CD4-positive, alpha-beta memory T cell (primary cell): Measurements from ENCODE around the gene FLYWCH2. TPM values are rescaled to one million over a fixed set of nuclear protein-coding genes. Genes with fewer than 3 reads are reported as not detected.
"Not testable (repeated sequence)": the region's sequence is repeated elsewhere in the genome, so short reads cannot be mapped to it uniquely, and the experiment has no call there.

Experiments used
- CTCF ChIA-PET: fragments of 350-600 bp; sonication (Branson Sonifier 250); formaldehyde crosslinking; loops from one replicate; lab custom pipeline; 2021; ENCODE audit warnings: inconsistent platforms; ENCODE audit not compliant: partially characterized antibody; lab: Charles Lee
- POLR2A ChIA-PET: fragments of 350-600 bp; sonication (Branson Sonifier 250); formaldehyde crosslinking; loops from one replicate; lab custom pipeline; 2021; ENCODE audit not compliant: partially characterized antibody; lab: Charles Lee
- DNase-seq, 5 donors: peaks; one replicate each; pipeline versions ENCODE4 v3.0.0 to v3.0.0-alpha.2; 2020 to 2022; ENCODE audit warnings: mixed read lengths in 1 of 5
- H3K27ac ChIP-seq: one replicate; pipeline ENCODE4 v1.7.0; 2013; ENCODE audit warnings: low read depth, low read length
- H3K27me3 ChIP-seq: 2 replicates; pipeline ENCODE4 v1.7.0; 2013; ENCODE audit warnings: mild to moderate bottlenecking, low read length, moderate library complexity; ENCODE audit not compliant: insufficient read depth
- H3K36me3 ChIP-seq: 2 replicates; pipeline ENCODE4 v1.7.0; 2013; ENCODE audit warnings: mild to moderate bottlenecking, low read length, moderate library complexity; ENCODE audit not compliant: insufficient read depth
- H3K4me1 ChIP-seq: 2 replicates; pipeline ENCODE4 v1.7.0; 2013; ENCODE audit warnings: mild to moderate bottlenecking, low read length, moderate library complexity; ENCODE audit not compliant: insufficient read depth
- H3K4me3 ChIP-seq, 2 donors: one replicate each; pipeline ENCODE4 v1.7.0; 2013; ENCODE audit warnings: low read length in 2 of 2, mild to moderate bottlenecking in 1 of 2
- H3K9me3 ChIP-seq, 2 donors: one replicate each; pipeline ENCODE4 v1.7.0; 2013; ENCODE audit warnings: low read length in 2 of 2, control low read depth in 1 of 2; ENCODE audit not compliant: control insufficient read depth in 1 of 2
- H3K27ac Mint-ChIP-seq, 7 donors: one replicate each; pipeline ENCODE4 v1.8.0; 2020 to 2021; ENCODE audit warnings: mixed read lengths in 7 of 7, mild to moderate bottlenecking in 6 of 7, inconsistent platforms in 3 of 7, moderate library complexity in 3 of 7
- H3K27me3 Mint-ChIP-seq, 2 donors: one replicate each; pipeline ENCODE4 v1.8.0; 2020 to 2021; ENCODE audit warnings: mixed read lengths in 2 of 2
- H3K36me3 Mint-ChIP-seq, 2 donors: one replicate each; pipeline ENCODE4 v1.8.0; 2020 to 2021; ENCODE audit warnings: mixed read lengths in 2 of 2, inconsistent platforms in 1 of 2, mild to moderate bottlenecking in 1 of 2
- H3K4me1 Mint-ChIP-seq, 4 donors: one replicate each; pipeline ENCODE4 v1.8.0; 2020 to 2021; ENCODE audit warnings: mixed read lengths in 4 of 4, mild to moderate bottlenecking in 1 of 4
- H3K4me3 Mint-ChIP-seq, 8 donors: one replicate each; pipeline ENCODE4 v1.8.0; 2020 to 2021; ENCODE audit warnings: mixed read lengths in 8 of 8, mild to moderate bottlenecking in 7 of 8, moderate library complexity in 6 of 8, inconsistent platforms in 3 of 8
- H3K9me3 Mint-ChIP-seq, 8 donors: one replicate each; pipeline ENCODE4 v1.8.0; 2020 to 2021; ENCODE audit warnings: mixed read lengths in 8 of 8, mild to moderate bottlenecking in 5 of 8, inconsistent platforms in 3 of 8, moderate library complexity in 1 of 8
- intact Hi-C: fragments of 100-400 bp; cut with micrococcal nuclease; formaldehyde crosslinking; loops from one replicate; pipeline ENCODE4 v1.15.1; 2023
- polyA plus RNA-seq, 2 donors: library from polyadenylated mRNA; unstranded; fragments of 300-500 nt; fragmentation: Illumina TruSeq; gene quantifications; one replicate each; pipeline ENCODE4 v1.2.3, GENCODE V29; 2021
- total RNA-seq, 2 experiments: library from RNA; stranded (reverse); gene quantifications; one replicate each; pipeline ENCODE4 v1.2.3, GENCODE V29; 2021

Gene FLYWCH2
- total and polyA plus RNA-seq, 4 experiments from 2014 or later = 21.1 to 27.1 (median 23.7) TPM

- Mint-ChIP-seq H3K4me3 (no peak overlapping the region), H3K27ac (peak overlapping the region; percentile 0 to 90 (median 63)), H3K4me1 (peaks cover 7 to 21% (median 17%) of the 10 kb centered on the region in 4 donors), H3K9me3 (no peaks in the 10 kb centered on the region), H3K36me3 (peaks cover 16 to 21% of the 10 kb centered on the region in 2 donors), H3K27me3 (no peaks in the 10 kb centered on the region)
- no peak for DNase-seq
- CTCF ChIA-PET = interaction anchor here (0.8 to 3.2 kb wide), 21 partner anchors 9 to 125 kb away, joined by 3 to 29 read pairs (median 4); partner anchors contain the start of genes FLYWCH1 and FLYWCH2
- Histone ChIP-seq H3K4me1 (peaks cover 12% of the 10 kb centered on the region), H3K27ac (no peak overlapping the region), H3K4me3 (no peak overlapping the region), H3K9me3 (no peaks in the 10 kb centered on the region), H3K27me3 (no peaks in the 10 kb centered on the region), H3K36me3 (peaks cover 8% of the 10 kb centered on the region)
- POLR2A ChIA-PET = interaction anchor here (1.1 to 3.1 kb wide), 3 partner anchors 14 to 43 kb away, joined by 5 to 14 read pairs (median 13); partner anchors contain the start of genes FLYWCH1 and FLYWCH2
- intact Hi-C loops = loop anchor here (2.0 kb wide), 2 partner anchors 21 to 51 kb away; no protein-coding TSS in a partner anchor
These were observed 43.1 kb downstream of the FLYWCH2 start for GRCh38 chr16:2925951-2926649.

- H3K27ac Mint-ChIP-seq = peak overlapping the region; percentile 0 to 90 (median 53)
- CTCF ChIA-PET = interaction anchor here (0.8 to 3.2 kb wide), 24 partner anchors 9 to 1290 kb away, joined by 3 to 29 read pairs (median 4); partner anchors contain the start of genes FLYWCH1 and FLYWCH2
- Histone ChIP-seq H3K36me3 (peaks cover 8% of the 10 kb centered on the region), H3K4me3 (no peak overlapping the region), H3K4me1 (peaks cover 12% of the 10 kb centered on the region), H3K27ac (no peak overlapping the region), H3K27me3 (no peaks in the 10 kb centered on the region), H3K9me3 (no peaks in the 10 kb centered on the region)
- no peak for DNase-seq
- POLR2A ChIA-PET = interaction anchor here (1.2 to 3.1 kb wide), 3 partner anchors 15 to 43 kb away, joined by 5 to 14 read pairs (median 13); partner anchors contain the start of genes FLYWCH1 and FLYWCH2
- H3K27me3 Mint-ChIP-seq = no peaks in the 10 kb centered on the region
- peak overlapping the region in 5 of 8 donors; percentile 13 to 56 (median 36) for H3K4me3 Mint-ChIP-seq
- intact Hi-C loops = loop anchor here (2.0 kb wide), 2 partner anchors 22 to 52 kb away; no protein-coding TSS in a partner anchor
- H3K4me1 Mint-ChIP-seq = peaks cover 7 to 21% (median 17%) of the 10 kb centered on the region in 4 donors
- peaks cover 16 to 22% of the 10 kb centered on the region in 2 donors for H3K36me3 Mint-ChIP-seq
- no peaks in the 10 kb centered on the region for H3K9me3 Mint-ChIP-seq
These were observed 43.6 kb downstream of the FLYWCH2 start for GRCh38 chr16:2926650-2926999.

- Histone ChIP-seq H3K9me3 (no peaks in the 10 kb centered on the region), H3K36me3 (peaks cover 8% of the 10 kb centered on the region), H3K27me3 (no peaks in the 10 kb centered on the region), H3K4me3 (no peak overlapping the region), H3K27ac (no peak overlapping the region), H3K4me1 (peaks cover 12% of the 10 kb centered on the region)
- H3K4me3 Mint-ChIP-seq = peak overlapping the region in 5 of 8 donors; percentile 13 to 56 (median 36)
- peak overlapping the region; percentile 0 to 90 (median 53) for H3K27ac Mint-ChIP-seq
- ChIA-PET CTCF (interaction anchor here (0.5 to 3.2 kb wide), 26 partner anchors 9 to 1290 kb away, joined by 3 to 29 read pairs (median 4); partner anchors contain the start of genes FLYWCH1 and FLYWCH2), POLR2A (interaction anchor here (0.9 to 3.1 kb wide), 4 partner anchors 15 to 55 kb away, joined by 3 to 14 read pairs (median 9); partner anchors contain the start of genes FLYWCH1 and FLYWCH2)
- H3K4me1 Mint-ChIP-seq = peaks cover 7 to 21% (median 15%) of the 10 kb centered on the region in 4 donors
- intact Hi-C loops = loop anchor here (2.0 kb wide), 2 partner anchors 22 to 52 kb away; no protein-coding TSS in a partner anchor
- peaks cover 12 to 19% of the 10 kb centered on the region in 2 donors for H3K36me3 Mint-ChIP-seq
- H3K27me3 Mint-ChIP-seq = no peaks in the 10 kb centered on the region
- H3K9me3 Mint-ChIP-seq = no peaks in the 10 kb centered on the region
- DNase-seq = peak; percentile 85 to 89 (median 87)
These were observed 44.1 kb downstream of the FLYWCH2 start for GRCh38 chr16:2927010-2927646.

GRCh38 chr16:2928151-2928550 is 45.1 kb downstream of the FLYWCH2 start:
- H3K4me1 Mint-ChIP-seq = peaks cover 7 to 21% (median 11%) of the 10 kb centered on the region in 4 donors
- H3K4me1 ChIP-seq = peaks cover 12% of the 10 kb centered on the region
- CTCF ChIA-PET = interaction anchor here (1.1 to 2.2 kb wide), 3 partner anchors 11 to 54 kb away, joined by 5 to 22 read pairs (median 6); no protein-coding TSS in a partner anchor
- intact Hi-C loops, H3K9me3 ChIP-seq, DNase-seq, H3K27ac ChIP-seq, H3K27me3 ChIP-seq, H3K4me3 ChIP-seq, H3K9me3 Mint-ChIP-seq, H3K27me3 Mint-ChIP-seq, H3K4me3 Mint-ChIP-seq: not testable (repeated sequence)
- peaks cover 12% of the 10 kb centered on the region for H3K36me3 ChIP-seq
- H3K36me3 Mint-ChIP-seq = peaks cover 8 to 15% of the 10 kb centered on the region in 2 donors
- POLR2A ChIA-PET = interaction anchor here (3.1 kb wide), 1 partner anchor 45 kb away, joined by 13 read pairs; the partner anchor contains the start of gene FLYWCH2
- H3K27ac Mint-ChIP-seq = peak overlapping the region in 1 of 7 donors; percentile 58

- H3K27me3 Mint-ChIP-seq = no peaks in the 10 kb centered on the region
- peaks cover 5 to 15% of the 10 kb centered on the region in 2 donors for H3K36me3 Mint-ChIP-seq
- Histone ChIP-seq H3K4me3 (no peak overlapping the region), H3K9me3 (no peaks in the 10 kb centered on the region), H3K27ac (no peak overlapping the region), H3K36me3 (peaks cover 12% of the 10 kb centered on the region), H3K27me3 (no peaks in the 10 kb centered on the region), H3K4me1 (peaks cover 12% of the 10 kb centered on the region)
- H3K4me1 Mint-ChIP-seq = peaks cover 6 to 21% (median 11%) of the 10 kb centered on the region in 4 donors
- H3K27ac Mint-ChIP-seq = peak overlapping the region in 1 of 7 donors; percentile 25
- no peaks in the 10 kb centered on the region for H3K9me3 Mint-ChIP-seq
- CTCF ChIA-PET = interaction anchor here (0.6 to 1.1 kb wide), 2 partner anchors 9 to 54 kb away, joined by 3 to 5 read pairs; no protein-coding TSS in a partner anchor
- no peak for DNase-seq
- H3K4me3 Mint-ChIP-seq = no peak overlapping the region
- intact Hi-C loops = no loop called here
- POLR2A ChIA-PET = no interaction called here
These were observed 45.8 kb downstream of the FLYWCH2 start for GRCh38 chr16:2928796-2929195.

- peaks cover 6 to 21% (median 11%) of the 10 kb centered on the region in 4 donors for H3K4me1 Mint-ChIP-seq
- Histone ChIP-seq H3K27me3 (no peaks in the 10 kb centered on the region), H3K4me1 (peaks cover 12% of the 10 kb centered on the region), H3K27ac (no peak overlapping the region), H3K4me3 (no peak overlapping the region), H3K36me3 (peaks cover 12% of the 10 kb centered on the region), H3K9me3 (no peaks in the 10 kb centered on the region)
- DNase-seq = no peak
- no peaks in the 10 kb centered on the region for H3K9me3 Mint-ChIP-seq
- no peaks in the 10 kb centered on the region for H3K27me3 Mint-ChIP-seq
- H3K36me3 Mint-ChIP-seq = peaks cover 13 to 22% of the 10 kb centered on the region in 2 donors
- ChIA-PET POLR2A (no interaction called here), CTCF (no interaction called here)
- intact Hi-C loops = no loop called here
- no peak overlapping the region for H3K27ac Mint-ChIP-seq
- no peak overlapping the region for H3K4me3 Mint-ChIP-seq
These were observed 46.7 kb downstream of the FLYWCH2 start for GRCh38 chr16:2929693-2930092.
